IPS DF 4.7 (cell line): ENCODE measurements around the gene COPS9.

ENCODE experiments used
- DNase-seq: peaks from one replicate; pipeline ENCODE4 v3.0.0-alpha.2; 2013; ENCODE audit warnings: low spot score; ENCODE audit errors: extremely low read depth

COPS9 gene

GRCh38 chr2:240166191-240166590 lies 30.1 kb upstream of the COPS9 start:
- DNase-seq: no peak

GRCh38 chr2:240165661-240166060 lies 29.6 kb upstream of the COPS9 start:
- DNase-seq: no peak

- DNase-seq: no peak
Observed at GRCh38 chr2:240165034-240165433, 28.9 kb upstream of the COPS9 start.

- DNase-seq: no peak
Observed at GRCh38 chr2:240164586-240164985, 28.5 kb upstream of the COPS9 start.

GRCh38 chr2:240163844-240164574 lies 27.9 kb upstream of the COPS9 start:
- no peak for DNase-seq

GRCh38 chr2:240162939-240163714 lies 27.0 kb upstream of the COPS9 start:
- no peak for DNase-seq

GRCh38 chr2:240162531-240162930 lies 26.4 kb upstream of the COPS9 start:
- DNase-seq: no peak

GRCh38 chr2:240162032-240162431 lies 25.9 kb upstream of the COPS9 start:
- no peak for DNase-seq

GRCh38 chr2:240161087-240161750 lies 25.1 kb upstream of the COPS9 start:
- no peak for DNase-seq

GRCh38 chr2:240160291-240161086 lies 24.4 kb upstream of the COPS9 start:
- DNase-seq: no peak

- DNase-seq: no peak
Observed at GRCh38 chr2:240159251-240159839, 23.2 kb upstream of the COPS9 start.

- DNase-seq: no peak
Observed at GRCh38 chr2:240157147-240157470, 21.0 kb upstream of the COPS9 start.

GRCh38 chr2:240156435-240157146 lies 20.5 kb upstream of the COPS9 start:
- no peak for DNase-seq

- no peak for DNase-seq
Observed at GRCh38 chr2:240155745-240156390, 19.8 kb upstream of the COPS9 start.

- no peak for DNase-seq
Observed at GRCh38 chr2:240155048-240155744, 19.1 kb upstream of the COPS9 start.

GRCh38 chr2:240154606-240155005 lies 18.5 kb upstream of the COPS9 start:
- no peak for DNase-seq

GRCh38 chr2:240153418-240153817 lies 17.3 kb upstream of the COPS9 start:
- DNase-seq: no peak

GRCh38 chr2:240151477-240152031 lies 15.4 kb upstream of the COPS9 start:
- DNase-seq: no peak
